Activated CD4-positive, alpha-beta T cell treated with anti-CD3 and anti-CD28 coated beads, Interleukin-2, amount 50 U/mL, for 16 hours (primary cell): ENCODE data around the gene SURF2.
"Not testable (repeated sequence)": the region's sequence is repeated elsewhere in the genome, so short reads cannot be mapped to it uniquely, and the experiment has no call there.

Source experiments
- DNase-seq: peaks from one replicate; pipeline ENCODE4 v3.0.0-alpha.2; 2020

Gene SURF2

DNA sequence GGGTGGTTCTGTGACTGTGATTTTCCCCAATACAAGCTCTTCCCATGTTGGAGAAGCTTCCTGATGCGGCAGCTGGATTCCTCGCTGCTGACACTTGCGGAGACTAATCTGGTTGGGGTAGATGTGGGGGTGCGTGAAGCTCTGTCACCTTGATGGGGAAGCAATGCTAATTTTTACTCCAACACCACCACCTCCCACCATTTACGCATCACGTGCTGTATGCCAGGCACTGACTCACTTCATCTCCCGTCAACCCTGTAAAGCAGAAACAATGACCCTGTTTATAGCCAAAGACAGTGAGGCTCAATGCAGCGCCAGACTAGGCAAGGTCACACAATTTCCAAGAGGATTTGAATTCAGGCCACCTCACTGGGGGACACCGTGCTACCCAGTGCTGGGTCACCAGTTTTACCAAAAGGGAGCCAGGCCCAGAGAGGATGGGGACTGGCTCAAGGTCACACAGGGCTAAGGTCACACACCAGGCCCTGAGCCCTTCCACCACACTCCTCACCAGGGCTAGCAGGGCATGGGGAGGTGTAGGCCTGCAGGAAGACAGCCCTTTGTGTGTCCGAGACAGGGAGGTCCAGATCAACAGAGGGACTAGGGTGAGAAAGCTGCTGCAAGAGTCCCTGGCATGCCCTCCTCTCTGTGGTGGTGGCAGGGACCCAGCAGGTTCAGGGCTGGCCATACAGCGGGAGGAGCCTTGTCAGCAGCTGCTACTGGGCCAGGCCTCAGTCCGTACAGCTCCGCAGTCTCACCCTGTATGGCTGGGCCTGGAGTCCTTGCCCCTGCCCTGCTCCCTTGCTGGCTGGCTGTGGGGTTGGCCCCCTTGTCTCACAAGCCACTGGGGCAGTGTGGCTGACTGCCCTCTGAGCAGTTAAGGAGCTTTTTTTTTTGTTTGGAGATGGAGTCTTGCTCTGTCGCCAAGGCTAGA, 23.1 kb downstream of the SURF2 start:
- no peak for DNase-seq

DNA sequence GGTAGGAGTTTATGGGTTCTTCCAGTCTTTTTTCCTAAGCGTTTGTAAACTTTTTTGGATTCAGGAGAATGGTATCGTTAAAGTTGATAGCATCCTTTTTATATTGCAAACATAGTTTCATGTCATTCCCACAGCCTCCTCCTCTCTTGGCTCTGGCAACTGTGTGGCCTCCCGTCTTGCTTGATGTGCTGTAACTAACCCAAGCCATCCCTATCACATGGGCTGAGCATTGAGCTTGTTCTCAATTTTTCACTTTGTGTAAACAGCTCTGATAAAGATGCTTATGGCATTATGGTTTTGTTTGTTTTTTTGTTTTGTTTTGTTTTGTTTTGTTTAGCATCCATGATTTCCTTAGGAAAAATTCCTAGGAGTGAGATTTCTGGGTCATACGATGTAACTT, 24.4 kb downstream of the SURF2 start:
- DNase-seq, result no peak

DNA sequence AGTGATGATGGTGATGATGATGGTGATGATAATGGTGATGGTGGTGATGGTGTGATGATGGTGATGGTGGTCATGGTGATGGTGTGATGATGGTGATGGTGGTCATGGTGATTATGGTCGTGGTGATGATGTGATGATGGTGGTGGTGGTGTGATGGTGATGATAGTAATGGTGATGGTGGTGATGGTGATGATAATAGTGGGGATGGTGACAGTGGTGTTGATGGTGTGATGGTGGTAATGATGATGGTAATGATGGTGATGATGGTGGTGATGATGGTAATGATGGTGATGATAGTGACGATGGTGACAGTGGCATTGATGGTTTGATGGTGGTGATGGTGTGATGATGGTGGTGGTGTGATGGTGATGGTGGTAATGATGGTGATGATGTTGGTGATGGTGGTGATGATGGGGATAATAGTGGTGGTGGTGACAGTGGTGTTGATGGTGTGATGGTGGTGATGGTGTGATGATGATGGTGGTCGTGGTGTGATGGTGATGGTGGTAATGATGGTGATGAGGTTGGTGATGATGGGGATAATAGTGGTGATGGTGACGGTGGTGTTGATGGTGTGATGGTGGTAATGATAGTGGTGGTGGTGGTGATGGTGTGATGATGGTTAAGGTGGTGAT, 26.3 kb downstream of the SURF2 start:
- DNase-seq, result no peak

DNA sequence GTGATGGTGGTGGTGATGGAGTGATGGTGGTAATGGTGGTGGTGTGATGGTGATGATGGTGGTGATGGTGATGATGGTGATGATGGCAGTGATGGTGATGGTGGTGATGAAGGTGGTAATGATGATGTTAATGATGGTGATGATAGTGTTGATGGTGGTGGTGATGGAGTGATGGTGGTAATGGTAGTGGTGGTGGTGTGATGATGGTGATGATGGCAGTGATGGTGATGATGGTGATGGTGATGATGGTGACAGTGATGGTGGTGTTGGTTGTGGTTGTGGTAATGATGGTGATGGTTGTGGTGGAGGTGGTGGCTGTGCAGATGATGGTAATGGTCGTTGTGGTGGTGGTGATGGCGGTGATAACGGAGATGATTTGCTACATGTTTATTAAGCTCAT, 27.1 kb downstream of the SURF2 start:
- DNase-seq, result no peak

DNA sequence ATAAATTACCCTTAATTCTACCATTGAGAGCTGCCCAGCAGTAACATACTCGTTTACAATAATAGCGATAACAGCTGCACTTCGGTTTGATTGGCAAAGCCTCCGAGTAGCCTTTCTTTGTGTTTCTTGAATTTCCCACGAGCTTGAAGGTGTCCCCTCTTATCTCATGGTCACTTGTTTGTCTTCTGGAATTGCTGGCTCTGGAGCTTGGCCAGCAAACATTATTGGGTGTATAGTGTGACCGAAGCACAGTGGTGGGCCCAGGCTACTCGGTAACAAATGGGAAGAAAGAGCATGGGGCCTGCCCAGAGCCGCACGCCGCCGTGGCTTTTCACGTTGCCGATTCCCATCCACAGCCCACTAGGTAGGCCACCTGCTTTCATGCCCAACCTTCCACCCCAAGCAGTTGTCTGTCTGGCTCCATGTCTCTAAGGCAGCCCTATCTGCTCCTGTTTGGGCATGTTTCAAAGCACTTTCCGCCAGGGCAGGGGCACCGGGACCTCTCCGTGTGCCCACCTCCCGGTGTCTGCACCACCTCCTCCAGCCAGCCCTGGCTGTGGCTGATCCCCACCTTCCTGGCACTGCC, 28.5 kb downstream of the SURF2 start:
- no peak for DNase-seq

DNA sequence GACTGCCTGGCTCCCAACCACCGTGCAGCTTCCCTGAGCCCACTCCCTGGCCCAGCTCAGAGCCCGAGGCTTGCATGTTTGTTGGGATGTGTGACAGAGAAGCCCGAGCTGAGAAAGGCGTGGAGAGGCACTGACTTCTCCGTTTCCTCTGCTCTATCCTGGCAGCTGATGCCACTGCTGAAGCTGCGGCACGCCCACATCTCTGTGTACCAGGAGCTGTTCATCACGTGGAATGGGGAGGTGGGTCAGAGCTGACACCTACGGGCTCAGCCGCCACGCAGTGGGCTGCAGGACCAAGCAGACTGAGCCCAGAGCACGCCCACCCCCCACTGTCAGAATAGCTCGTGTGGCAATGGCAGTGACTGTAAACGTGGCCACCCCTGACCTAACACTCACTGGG, 29.1 kb downstream of the SURF2 start:
- no peak for DNase-seq

DNA sequence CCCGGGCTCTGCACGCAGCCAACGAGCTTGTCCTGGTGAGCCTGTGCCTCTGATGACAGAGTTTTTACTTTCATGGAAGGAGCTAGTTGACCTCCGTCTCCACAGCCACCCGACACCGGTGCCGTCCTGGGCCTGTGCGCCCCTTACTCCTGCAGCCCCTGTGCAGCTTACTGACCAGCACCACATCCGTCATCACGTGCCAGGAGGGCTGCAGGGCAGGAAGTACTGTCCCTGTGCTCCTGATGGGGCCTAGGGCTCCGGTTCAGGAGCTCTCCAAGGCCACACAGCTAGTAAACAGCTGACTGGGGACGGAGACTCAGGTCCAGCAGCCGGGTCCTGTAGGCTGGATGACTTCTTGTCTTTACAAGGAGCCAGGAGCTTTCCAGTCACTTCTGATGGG, 30.0 kb downstream of the SURF2 start:
- DNase-seq, result no peak

DNA sequence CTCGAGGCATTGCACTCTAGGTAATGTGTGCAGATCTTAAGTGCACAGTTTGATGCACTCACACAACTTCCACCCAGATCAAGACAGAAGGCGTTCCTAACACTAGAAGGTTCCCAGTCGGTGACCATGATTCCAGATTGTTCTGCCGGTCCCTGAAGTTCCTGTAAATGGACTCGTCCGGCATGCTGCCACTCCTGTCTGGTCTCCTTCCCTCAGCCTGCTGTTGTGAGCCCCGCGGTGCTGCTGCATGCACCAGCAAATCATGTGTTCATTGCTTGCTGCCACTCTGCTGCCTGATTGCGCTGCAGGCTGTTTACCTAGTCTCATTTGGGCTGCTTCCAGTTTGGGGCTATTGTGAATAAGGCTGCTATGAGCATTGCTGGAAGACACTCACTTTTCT, 31.3 kb downstream of the SURF2 start:
- no peak for DNase-seq

DNA sequence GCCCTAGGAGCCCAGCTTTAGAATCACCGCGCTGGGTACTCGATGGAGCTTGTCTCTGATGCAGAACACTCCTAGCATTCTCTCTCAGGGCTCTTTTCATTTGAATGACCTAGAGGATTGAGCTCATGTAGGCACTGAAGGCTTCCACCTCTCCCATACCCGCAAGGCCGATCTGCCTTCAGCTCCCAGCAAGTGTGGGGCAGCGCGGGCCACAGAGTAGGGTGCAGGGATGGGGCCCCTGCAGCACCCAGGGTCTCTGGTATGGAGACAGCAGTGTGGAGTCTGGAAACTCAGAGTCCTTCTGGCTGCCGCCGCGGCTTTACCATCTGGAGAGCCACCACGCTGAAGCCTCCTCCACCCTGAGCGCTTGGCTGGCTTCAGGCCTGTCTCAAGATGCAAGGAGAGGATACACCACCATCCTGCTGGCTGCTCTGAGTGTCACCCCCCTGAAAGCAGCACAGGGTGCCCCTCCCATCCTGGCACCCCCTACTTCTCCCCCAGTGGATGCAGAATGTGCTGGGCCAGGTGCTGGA, 32.7 kb downstream of the SURF2 start:
- no peak for DNase-seq

DNA sequence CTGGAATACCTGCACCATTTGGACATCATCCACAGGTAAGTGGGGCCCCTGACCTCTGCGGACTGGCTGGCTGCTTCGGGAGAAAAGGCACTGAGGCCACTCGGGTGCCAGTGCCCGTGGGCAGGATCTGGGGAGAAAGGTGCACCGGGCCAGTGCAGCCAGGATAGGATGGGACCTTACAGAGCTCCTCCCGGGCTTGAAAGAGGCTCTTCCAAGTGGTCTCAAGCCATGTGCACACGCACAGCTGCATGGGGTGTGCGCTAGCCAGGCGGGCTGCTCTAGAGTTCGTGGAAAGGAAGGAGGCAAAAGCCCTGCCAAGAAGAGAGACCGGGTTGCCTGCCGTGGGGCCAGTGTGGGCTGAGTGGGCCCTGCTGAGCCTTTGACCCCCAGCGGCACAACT, 33.2 kb downstream of the SURF2 start:
- no peak for DNase-seq

DNA sequence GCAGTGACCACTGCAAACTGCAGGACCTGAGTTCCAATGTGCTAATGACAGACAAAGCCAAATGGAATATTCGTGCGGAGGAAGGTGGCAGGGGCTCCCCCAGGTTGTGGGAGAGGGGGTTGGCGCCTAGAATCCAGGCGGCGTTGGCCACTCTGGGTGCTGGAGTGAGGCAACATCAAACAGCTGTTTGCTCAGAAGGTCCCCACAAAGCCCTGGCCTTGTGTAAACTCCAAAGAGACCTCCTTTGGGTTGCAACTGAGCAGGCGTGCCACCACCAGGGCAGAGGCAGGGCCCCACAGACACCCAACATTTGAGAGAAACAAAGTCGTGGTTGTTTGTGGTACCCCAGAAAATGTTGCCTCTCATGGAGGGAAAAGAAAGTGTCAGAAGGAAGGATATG, 34.4 kb downstream of the SURF2 start:
- DNase-seq, result no peak

DNA sequence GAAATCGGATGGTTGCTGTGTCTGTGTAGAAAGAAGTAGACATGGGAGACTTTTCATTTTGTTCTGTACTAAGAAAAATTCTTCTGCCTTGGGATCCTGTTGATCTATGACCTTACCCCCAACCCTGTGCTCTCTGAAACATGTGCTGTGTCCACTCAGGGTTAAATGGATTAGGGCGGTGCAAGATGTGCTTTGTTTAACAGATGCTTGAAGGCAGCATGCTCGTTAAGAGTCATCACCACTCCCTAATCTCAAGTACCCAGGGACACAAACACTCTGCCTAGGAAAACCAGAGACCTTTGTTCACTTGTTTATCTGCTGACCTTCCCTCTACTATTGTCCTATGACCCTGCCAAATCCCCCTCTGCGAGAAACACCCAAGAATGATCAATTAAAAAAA, 35.1 kb downstream of the SURF2 start:
- DNase-seq, result not testable (repeated sequence)

DNA sequence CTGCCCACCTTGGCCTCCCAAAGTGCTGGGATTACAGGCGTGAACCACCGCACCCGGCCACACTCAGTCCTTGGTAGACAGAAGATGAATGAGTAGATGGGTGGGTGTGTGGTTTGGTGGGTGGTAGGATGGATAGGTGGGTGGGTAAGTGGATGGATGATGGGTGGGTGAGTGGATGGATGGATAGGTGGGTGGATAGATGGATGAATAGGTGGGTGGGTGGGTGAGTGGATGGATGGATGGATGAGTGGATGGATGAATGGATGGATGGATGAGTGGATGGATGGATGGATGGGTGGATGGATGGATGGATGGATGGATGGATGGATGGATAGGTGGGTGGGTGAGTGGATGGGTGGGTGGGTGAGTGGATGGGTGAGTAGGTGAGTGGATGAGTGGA, 36.0 kb downstream of the SURF2 start:
- not testable (repeated sequence) for DNase-seq

DNA sequence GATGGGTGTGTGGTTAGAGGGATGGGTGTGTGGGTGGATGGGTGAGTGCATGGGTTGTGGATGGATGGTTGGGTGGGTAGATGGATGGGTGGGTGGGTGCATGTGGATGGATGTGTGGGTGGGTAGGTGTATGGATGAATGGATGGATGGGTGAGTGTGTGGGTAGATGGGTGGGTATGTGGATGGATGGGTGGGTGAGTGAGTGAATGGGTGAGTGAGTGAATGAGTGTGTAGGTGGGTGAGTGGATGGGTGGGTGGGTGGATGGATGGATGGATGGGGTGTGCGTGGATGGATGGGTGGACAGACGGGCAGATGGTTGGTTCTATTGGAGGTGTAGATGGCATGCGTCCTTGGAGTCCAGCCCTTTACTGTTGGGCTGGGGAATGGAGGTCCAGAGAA, 37.0 kb downstream of the SURF2 start:
- no peak for DNase-seq

DNA sequence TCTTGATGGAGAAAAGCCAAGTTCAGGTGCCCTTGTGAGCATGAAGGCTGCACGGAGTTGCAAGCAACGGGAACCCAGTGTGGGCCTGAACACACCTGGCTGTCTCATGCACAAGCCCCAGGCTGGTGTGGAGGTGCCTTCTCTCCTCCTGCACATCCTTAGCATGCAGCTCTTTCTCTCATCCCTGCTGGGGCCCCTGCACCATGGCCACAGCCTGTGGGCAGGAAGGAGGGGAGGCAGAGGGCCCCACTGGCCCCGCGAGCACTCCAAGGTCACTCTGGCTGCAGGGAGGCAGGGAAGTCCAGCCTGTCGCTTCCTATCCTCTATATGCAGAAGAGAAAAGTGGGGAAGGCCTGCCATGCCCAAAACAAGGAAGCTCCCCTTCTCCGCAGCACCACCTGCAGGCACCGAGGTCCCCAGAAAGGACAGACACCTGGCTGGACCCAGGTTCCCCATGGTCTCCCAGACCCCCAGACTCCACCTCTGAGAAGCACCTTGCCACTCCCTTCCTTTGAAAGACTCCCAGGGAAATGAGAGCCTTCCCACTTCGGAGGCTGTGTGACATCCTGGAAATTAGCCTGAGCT, 38.4 kb downstream of the SURF2 start:
- no peak for DNase-seq

DNA sequence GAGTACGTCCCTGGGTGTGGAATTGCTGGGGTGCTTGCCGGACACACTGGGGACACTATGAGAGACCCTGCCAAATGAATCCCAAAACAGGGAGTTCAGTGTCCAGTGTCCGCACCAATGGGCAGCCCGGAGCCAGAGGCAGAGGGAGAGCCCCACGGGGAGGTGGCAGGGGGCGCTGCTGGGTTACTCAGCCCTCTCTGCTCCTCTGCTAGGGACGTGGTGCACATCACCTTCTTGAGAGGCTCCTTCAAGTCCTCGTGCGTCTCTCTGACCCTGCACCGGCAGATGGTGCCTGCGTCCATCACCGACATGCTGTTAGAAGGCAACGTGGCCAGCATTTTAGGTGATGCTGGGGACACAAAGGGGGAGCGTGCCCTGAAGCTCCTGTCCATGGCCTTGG, 40.6 kb downstream of the SURF2 start:
- no peak for DNase-seq

DNA sequence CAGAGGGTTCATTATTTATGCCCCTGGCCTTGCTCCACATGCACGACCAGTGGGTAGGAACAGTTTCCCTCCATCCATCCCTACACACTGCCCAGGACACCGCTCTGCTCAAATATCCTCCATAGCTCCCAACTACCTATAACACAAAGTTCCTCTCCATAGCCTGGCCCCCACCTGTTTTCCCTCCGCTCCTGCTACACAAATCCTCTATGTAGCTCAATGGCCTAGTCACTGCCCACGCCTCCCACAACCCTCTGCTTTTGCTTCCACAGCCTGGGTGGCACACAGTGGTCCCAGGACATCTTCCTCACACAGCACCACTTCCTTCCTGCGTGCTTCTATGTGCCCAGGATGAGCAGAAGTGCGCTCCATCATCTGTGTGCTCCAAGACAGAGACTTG, 41.0 kb downstream of the SURF2 start:
- no peak for DNase-seq

DNA sequence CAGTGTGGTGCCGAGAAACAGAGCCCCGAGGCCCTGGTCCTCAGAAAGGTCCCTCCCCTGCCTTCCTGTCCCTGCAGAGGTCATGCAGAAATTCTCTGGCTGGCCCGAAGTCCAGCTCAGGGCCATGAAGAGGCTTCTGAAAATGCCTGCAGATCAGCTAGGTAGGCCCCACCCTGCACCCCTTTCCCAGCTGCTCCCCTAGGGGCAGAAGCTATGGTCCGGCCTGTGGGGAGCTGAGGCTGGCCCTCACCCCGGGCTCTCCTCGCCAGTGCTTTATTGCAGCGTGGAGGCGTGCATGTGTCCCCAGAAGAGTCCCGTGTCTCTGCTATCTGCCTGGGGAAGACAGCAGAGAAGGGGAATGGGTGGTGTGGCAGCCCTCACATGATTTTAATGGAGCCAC, 41.5 kb downstream of the SURF2 start:
- DNase-seq, result no peak

DNA sequence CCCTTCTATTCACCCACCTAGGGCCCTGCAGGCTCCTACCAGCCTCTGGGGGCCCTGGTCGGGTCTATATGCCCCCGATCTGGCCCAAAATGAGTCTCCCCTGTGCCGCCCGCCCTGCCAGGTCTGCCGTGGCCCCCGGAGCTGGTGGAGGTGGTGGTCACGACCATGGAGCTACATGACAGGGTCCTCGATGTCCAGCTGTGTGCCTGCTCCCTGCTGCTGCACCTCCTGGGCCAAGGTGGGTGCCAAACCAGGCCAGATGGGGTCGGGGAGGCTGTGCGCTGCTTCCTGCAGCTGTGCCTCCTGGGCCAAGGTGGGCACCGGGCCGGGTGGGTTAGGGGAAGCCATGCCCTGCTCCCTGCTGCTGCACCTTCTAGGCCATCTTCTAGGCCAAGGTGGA, 43.9 kb downstream of the SURF2 start:
- DNase-seq, result no peak

DNA sequence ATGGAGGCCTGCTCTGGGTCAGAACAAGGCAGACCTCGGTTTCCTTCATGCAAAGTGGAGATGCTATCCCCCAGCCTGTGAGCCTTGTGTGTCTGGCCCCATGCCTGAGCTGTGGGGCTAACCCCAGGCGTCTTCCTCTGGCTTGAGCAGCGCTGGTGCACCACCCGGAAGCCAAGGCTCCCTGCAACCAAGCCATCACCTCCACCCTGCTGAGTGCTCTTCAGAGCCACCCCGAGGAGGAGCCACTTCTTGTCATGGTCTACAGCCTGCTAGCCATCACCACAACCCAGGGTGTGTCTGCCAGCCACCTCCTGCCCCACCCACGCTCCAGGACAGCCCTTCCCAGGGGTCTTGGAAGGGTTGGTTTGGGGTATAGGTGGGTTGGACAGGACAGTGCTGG, 45.2 kb downstream of the SURF2 start:
- no peak for DNase-seq

DNA sequence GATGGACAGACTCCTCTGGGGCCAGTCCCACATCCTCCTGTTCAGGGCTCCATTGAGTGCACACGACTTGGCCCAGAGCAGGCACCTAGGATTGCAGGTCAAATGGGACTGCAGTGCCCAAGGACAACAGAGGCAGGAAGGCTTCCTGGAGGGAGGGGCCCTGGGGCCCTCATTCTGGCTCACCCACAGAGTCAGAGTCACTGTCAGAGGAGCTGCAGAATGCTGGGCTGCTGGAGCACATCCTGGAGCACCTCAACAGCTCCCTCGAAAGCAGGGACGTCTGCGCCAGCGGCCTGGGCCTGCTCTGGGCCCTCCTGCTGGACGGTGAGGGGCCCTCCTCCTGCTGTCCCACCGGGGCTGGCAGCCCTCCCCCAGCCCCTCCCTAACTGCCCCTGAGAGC, 46.3 kb downstream of the SURF2 start:
- DNase-seq, result no peak

DNA sequence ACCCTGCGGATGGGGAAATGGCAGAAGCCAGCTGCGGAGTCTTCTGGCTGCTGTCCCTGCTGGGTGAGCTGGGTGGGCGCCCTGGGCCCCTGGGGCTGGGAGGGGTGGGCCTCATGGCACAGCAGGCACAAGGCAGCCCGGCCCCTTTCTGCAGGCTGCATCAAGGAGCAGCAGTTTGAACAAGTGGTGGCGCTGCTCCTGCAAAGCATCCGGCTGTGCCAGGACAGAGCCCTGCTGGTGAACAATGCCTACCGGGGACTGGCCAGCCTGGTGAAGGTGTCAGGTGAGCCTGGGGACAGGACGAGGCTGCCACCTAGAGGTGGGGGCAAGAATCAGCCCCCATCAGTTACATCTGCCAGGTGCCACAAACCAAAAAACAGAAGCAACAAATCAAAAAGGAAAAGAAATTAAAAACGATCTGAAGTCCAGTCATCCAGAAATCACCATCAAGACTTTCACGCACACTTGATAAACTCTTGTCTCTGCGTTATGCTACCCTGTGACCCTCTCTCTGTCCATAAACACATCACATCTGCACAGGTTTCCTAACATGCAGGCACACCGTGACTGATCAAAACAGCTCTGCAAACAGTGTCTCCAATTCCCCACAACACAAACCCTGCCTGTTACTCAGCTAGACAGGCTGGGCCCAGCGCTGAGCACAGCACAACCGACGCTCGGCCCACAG, 47.6 kb downstream of the SURF2 start:
- DNase-seq, result peak; percentile 52

DNA sequence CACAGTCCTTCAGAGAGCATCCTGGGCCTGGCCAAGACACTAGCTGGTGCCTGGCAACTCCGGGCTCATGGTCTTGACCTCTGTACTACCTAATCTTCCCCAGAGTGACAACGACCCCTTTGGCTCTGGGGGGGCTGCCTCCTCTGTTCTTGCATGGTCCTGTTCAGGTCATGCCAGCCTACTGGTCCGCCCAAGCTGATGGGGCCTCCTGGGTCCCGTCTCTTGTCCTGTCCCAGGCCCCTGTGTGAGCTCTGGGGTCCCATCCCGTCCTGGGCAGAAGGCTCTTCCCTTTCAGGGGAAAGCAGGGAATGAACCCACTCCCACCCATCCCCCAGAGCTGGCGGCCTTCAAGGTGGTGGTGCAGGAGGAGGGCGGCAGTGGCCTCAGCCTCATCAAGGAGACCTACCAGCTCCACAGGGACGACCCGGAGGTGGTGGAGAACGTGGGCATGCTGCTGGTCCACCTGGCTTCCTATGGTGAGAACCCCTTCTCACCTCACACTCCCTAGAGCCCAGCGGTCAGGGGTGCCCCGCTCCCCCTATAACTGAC, 48.2 kb downstream of the SURF2 start:
- no peak for DNase-seq
